ENCODE data around the gene TMX1. TPM values are rescaled to one million over a fixed set of nuclear protein-coding genes. Genes with fewer than 3 reads are reported as not detected.

The TMX1 gene
- total RNA-seq, 1 experiment from 2014 or later: 35.3 TPM

GRCh38 chr14:51277753-51278415, 37.8 kb downstream of the TMX1 start:
- ChIA-PET CTCF (no interaction called here), POLR2A (ENCODE audit: unreplicated experiment) (interaction anchor here (0.6 kb wide), 1 partner anchor 314 kb away, joined by 10 read pairs; no protein-coding TSS in a partner anchor)
- no peaks in the 10 kb centered on the region for H3K4me1 ChIP-seq (replicated peaks; ENCODE audit: insufficient read depth)
- DNase-seq: no peak
- H3K4me3 ChIP-seq: no peak overlapping the region
- no peak overlapping the region for H3K27ac ChIP-seq
- H3K9me3 ChIP-seq (ENCODE audit: insufficient read depth, low read depth): no peaks in the 10 kb centered on the region
- no peak overlapping the region for H3K4me2 ChIP-seq
- H3F3A ChIP-seq (ENCODE audit: insufficient read depth, low read depth): no peaks in the 10 kb centered on the region
- no peak overlapping the region for H2AFZ ChIP-seq
- H4K20me1 ChIP-seq (ENCODE audit: insufficient read depth): no peaks in the 10 kb centered on the region
- H3K27me3 ChIP-seq (ENCODE audit: insufficient read depth, low read depth): no peaks in the 10 kb centered on the region
- no peaks in the 10 kb centered on the region; the same call in 1 of the 2 replicates for H3K9me2 ChIP-seq (ENCODE audit: insufficient read depth)
- TF ChIP-seq EZH2 (IDR thresholded peaks at IDR 0.05; ENCODE audit: low read depth) (no peak), CTCF (conservative IDR thresholded peaks at IDR 0.05) (no peak)
- intact Hi-C loops (cut with micrococcal nuclease; ENCODE audit: unreplicated experiment): no loop called here
- H3K36me3 ChIP-seq (ENCODE audit: low read depth): no peaks in the 10 kb centered on the region
- no TSS peak for BruUV-seq (replicated peaks)
- no peaks in the 10 kb centered on the region for H3K79me2 ChIP-seq (ENCODE audit: low read depth)

GRCh38 chr14:51282517-51282916, 42.5 kb downstream of the TMX1 start:
- Histone ChIP-seq H3K9me3 (ENCODE audit: insufficient read depth, low read depth) (no peaks in the 10 kb centered on the region), H3K9me2 (ENCODE audit: insufficient read depth) (no peaks in the 10 kb centered on the region), H3F3A (ENCODE audit: insufficient read depth, low read depth) (no peaks in the 10 kb centered on the region), H3K4me1 (replicated peaks; ENCODE audit: insufficient read depth) (no peaks in the 10 kb centered on the region), H3K27ac (no peak overlapping the region), H3K36me3 (ENCODE audit: low read depth) (no peaks in the 10 kb centered on the region), H2AFZ (no peak overlapping the region), H3K27me3 (ENCODE audit: insufficient read depth, low read depth) (no peaks in the 10 kb centered on the region), H3K79me2 (ENCODE audit: low read depth) (no peaks in the 10 kb centered on the region), H4K20me1 (ENCODE audit: insufficient read depth) (no peaks in the 10 kb centered on the region), H3K4me3 (no peak overlapping the region), H3K4me2 (no peak overlapping the region)
- intact Hi-C loops (cut with micrococcal nuclease; ENCODE audit: unreplicated experiment): loop anchor here (2.0 to 5.0 kb wide), 2 partner anchors 272 to 435 kb away; no protein-coding TSS in a partner anchor
- no TSS peak for BruUV-seq (replicated peaks)
- CTCF ChIA-PET: interaction anchor here (0.6 to 4.2 kb wide), 4 partner anchors 274 to 985 kb away, joined by 3 to 36 read pairs (median 16); partner anchors contain the start of gene FRMD6
- POLR2A ChIA-PET (ENCODE audit: unreplicated experiment): no interaction called here
- DNase-seq: no peak
- no peak for TF ChIP-seq CTCF (conservative IDR thresholded peaks at IDR 0.05)
- TF ChIP-seq EZH2 (IDR thresholded peaks at IDR 0.05; ENCODE audit: low read depth): no peak

GRCh38 chr14:51283402-51284085, 43.5 kb downstream of the TMX1 start:
- Histone ChIP-seq H2AFZ (no peak overlapping the region), H3K27me3 (ENCODE audit: insufficient read depth, low read depth) (no peaks in the 10 kb centered on the region), H3K79me2 (ENCODE audit: low read depth) (no peaks in the 10 kb centered on the region), H4K20me1 (ENCODE audit: insufficient read depth) (no peaks in the 10 kb centered on the region), H3F3A (ENCODE audit: insufficient read depth, low read depth) (no peaks in the 10 kb centered on the region), H3K9me2 (ENCODE audit: insufficient read depth) (no peaks in the 10 kb centered on the region), H3K4me1 (replicated peaks; ENCODE audit: insufficient read depth) (no peaks in the 10 kb centered on the region), H3K4me2 (no peak overlapping the region), H3K4me3 (no peak overlapping the region), H3K9me3 (ENCODE audit: insufficient read depth, low read depth) (no peaks in the 10 kb centered on the region), H3K27ac (no peak overlapping the region), H3K36me3 (ENCODE audit: low read depth) (no peaks in the 10 kb centered on the region)
- DNase-seq: peak; percentile 16 to 76
- intact Hi-C loops (cut with micrococcal nuclease; ENCODE audit: unreplicated experiment): loop anchor here (1.0 to 5.0 kb wide), 8 partner anchors 19 to 848 kb away; no protein-coding TSS in a partner anchor
- TF ChIP-seq CTCF (conservative IDR thresholded peaks at IDR 0.05) (peak; percentile 91), EZH2 (IDR thresholded peaks at IDR 0.05; ENCODE audit: low read depth) (no peak)
- POLR2A ChIA-PET (ENCODE audit: unreplicated experiment): interaction anchor here (0.6 kb wide), 2 partner anchors 146 to 368 kb away, joined by 3 to 18 read pairs; no protein-coding TSS in a partner anchor
- BruUV-seq (replicated peaks): no TSS peak
- CTCF ChIA-PET: interaction anchor here (0.5 to 4.2 kb wide), 11 partner anchors 124 to 984 kb away, joined by 3 to 36 read pairs (median 4); partner anchors contain the start of gene FRMD6

All from PC-9 (cell line).